ENCODE data around the gene CALN1.

Gene CALN1

GRCh38 chr7:72163271-72163670 is 248.9 kb downstream of the CALN1 start:
- H3K4me3 ChIP-seq (ENCODE audit: low read depth, low read length): no peak overlapping the region
- DNase-seq (ENCODE audit: low read depth): no peak
- no peak for TF ChIP-seq CTCF (IDR thresholded peaks at IDR 0.05; ENCODE audit: control insufficient read depth, extremely low read depth, insufficient read depth)

- TF ChIP-seq CTCF (IDR thresholded peaks at IDR 0.05; ENCODE audit: control insufficient read depth, extremely low read depth, insufficient read depth): peak; percentile 24; the same call in 1 of the 2 replicates
- H3K4me3 ChIP-seq (ENCODE audit: low read depth, low read length): no peak overlapping the region
- no peak for DNase-seq (ENCODE audit: low read depth)
Observed at GRCh38 chr7:72161534-72161933, 250.6 kb downstream of the CALN1 start.

- no peak for DNase-seq (ENCODE audit: low read depth)
- H3K4me3 ChIP-seq (ENCODE audit: low read depth, low read length): no peak overlapping the region
- TF ChIP-seq CTCF (IDR thresholded peaks at IDR 0.05; ENCODE audit: control insufficient read depth, extremely low read depth, insufficient read depth): no peak
Observed at GRCh38 chr7:72159911-72160310, 252.2 kb downstream of the CALN1 start.

- no peak for TF ChIP-seq CTCF (IDR thresholded peaks at IDR 0.05; ENCODE audit: control insufficient read depth, extremely low read depth, insufficient read depth)
- no peak overlapping the region for H3K4me3 ChIP-seq (ENCODE audit: low read depth, low read length)
- no peak for DNase-seq (ENCODE audit: low read depth)
Observed at GRCh38 chr7:72156671-72157070, 255.5 kb downstream of the CALN1 start.

GRCh38 chr7:72153132-72153512 is 259.0 kb downstream of the CALN1 start:
- H3K4me3 ChIP-seq (ENCODE audit: low read depth, low read length): no peak overlapping the region
- no peak for TF ChIP-seq CTCF (IDR thresholded peaks at IDR 0.05; ENCODE audit: control insufficient read depth, extremely low read depth, insufficient read depth)
- no peak for DNase-seq (ENCODE audit: low read depth)

- no peak for TF ChIP-seq CTCF (IDR thresholded peaks at IDR 0.05; ENCODE audit: control insufficient read depth, extremely low read depth, insufficient read depth)
- DNase-seq (ENCODE audit: low read depth): peak; percentile 67
- H3K4me3 ChIP-seq (ENCODE audit: low read depth, low read length): no peak overlapping the region
Observed at GRCh38 chr7:72152161-72153131, 259.7 kb downstream of the CALN1 start.
